Fibroblast of lung (primary cell): ENCODE results near the gene CEP164. TPM values are rescaled to one million over a fixed set of nuclear protein-coding genes. Genes with fewer than 3 reads are reported as not detected.
"Not testable (repeated sequence)": the region's sequence is repeated elsewhere in the genome, so short reads cannot be mapped to it uniquely, and the experiment has no call there.

Source experiments
- DNase-seq, 2 donors: peaks; one replicate each; pipeline versions ENCODE4 v3.0.0 to v3.0.0-alpha.2; 2010; ENCODE audit warnings: low read depth in 2 of 2
- H2AFZ ChIP-seq: 2 replicates; pipeline ENCODE4 v1.5.1; 2012; ENCODE audit warnings: low read length, control low read depth, inconsistent platforms
- H3K27ac ChIP-seq: 2 replicates; pipeline ENCODE4 v1.5.1; 2011; ENCODE audit warnings: low read length, control low read depth; ENCODE audit not compliant: insufficient read depth
- H3K27me3 ChIP-seq: 2 replicates; pipeline ENCODE4 v1.5.1; 2011; ENCODE audit warnings: mild to moderate bottlenecking, low read length; ENCODE audit not compliant: control insufficient read depth, insufficient read depth
- H3K36me3 ChIP-seq: 2 replicates; pipeline ENCODE4 v1.5.1; 2011; ENCODE audit warnings: low read length; ENCODE audit not compliant: control insufficient read depth, insufficient read depth
- H3K4me1 ChIP-seq: 2 replicates; pipeline ENCODE4 v1.5.1; 2011; ENCODE audit warnings: low read length; ENCODE audit not compliant: control insufficient read depth, insufficient read depth; ENCODE audit errors: extremely low read depth
- H3K4me2 ChIP-seq: 2 replicates; pipeline ENCODE4 v1.5.1; 2011; ENCODE audit warnings: low read length, control low read depth; ENCODE audit not compliant: insufficient read depth; ENCODE audit errors: extremely low read depth
- H3K4me3 ChIP-seq, 4 experiments: fragments of 200-600 bp in 1 of 4; sonication (generic) in 1 of 4; replicated peaks in 1 of 4; 2 replicates each; pipeline ENCODE4 v1.5.1; 2011 to 2016; ENCODE audit warnings: low read length in 4 of 4, low read depth in 3 of 4, mild to moderate bottlenecking in 3 of 4, control low read depth in 2 of 4, inconsistent platforms in 1 of 4, mixed read lengths in 1 of 4; ENCODE audit not compliant: insufficient read depth in 1 of 4; ENCODE audit errors: control extremely low read depth in 1 of 4
- H3K79me2 ChIP-seq: 2 replicates; pipeline ENCODE4 v1.5.1; 2012; ENCODE audit warnings: mild to moderate bottlenecking, low read length, inconsistent platforms; ENCODE audit not compliant: control insufficient read depth, insufficient read depth
- H3K9ac ChIP-seq: 2 replicates; pipeline ENCODE4 v1.5.1; 2011; ENCODE audit warnings: mild to moderate bottlenecking, low read length, control low read depth; ENCODE audit not compliant: insufficient read depth
- H3K9me3 ChIP-seq: 2 replicates; pipeline ENCODE4 v1.5.1; 2012; ENCODE audit warnings: low read depth, low read length; ENCODE audit not compliant: control insufficient read depth, insufficient read depth
- H4K20me1 ChIP-seq: 2 replicates; pipeline ENCODE4 v1.5.1; 2011; ENCODE audit warnings: low read length; ENCODE audit not compliant: control insufficient read depth, insufficient read depth; ENCODE audit errors: extremely low read depth
- CTCF ChIP-seq, 2 donors: IDR thresholded peaks in 1 of 2; conservative IDR thresholded peaks in 1 of 2; 1 replicate in 1 of 2; 2 replicates in 1 of 2; pipeline ENCODE4 v1.5.1; 2011 to 2012; ENCODE audit warnings: low read length in 2 of 2, control low read depth in 1 of 2, inconsistent platforms in 1 of 2, low read depth in 1 of 2, mild to moderate bottlenecking in 1 of 2
- EZH2 ChIP-seq: IDR thresholded peaks from 2 replicates; pipeline ENCODE4 v1.5.1; 2012; ENCODE audit warnings: low read length, control low read depth, mild to moderate bottlenecking; ENCODE audit errors: missing control alignments
- polyA plus RNA-seq, 2 donors: library from polyadenylated mRNA; depleted of rRNA in 1 of 2; stranded (reverse) in 1 of 2; unstranded in 1 of 2; fragments of >200 nt; gene quantifications; 2 replicates each; pipeline ENCODE4 v1.2.1, GENCODE V29; 2011 to 2012; ENCODE audit warnings: missing spikeins in 1 of 2
- total RNA-seq: library from RNA; depleted of rRNA; stranded (reverse); fragments of >200 nt; gene quantifications from 2 replicates; pipeline ENCODE4 v1.2.1, GENCODE V29; 2014

Gene CEP164
- total and polyA plus RNA-seq, 2 donors (not counting 1 experiment from before 2014, with no cell fraction given), result 16.1 to 33.5 TPM

- Histone ChIP-seq H3K27ac (peak within 1 kb of the TSS; percentile 51), H3K27me3 (no peaks in the 10 kb centered on the region), H4K20me1 (no peaks in the 10 kb centered on the region), H3K36me3 (no peaks in the 10 kb centered on the region), H2AFZ (peak within 1 kb of the TSS; percentile 98), H3K4me3 (peak within 1 kb of the TSS; percentile 81 to 87 (median 82)), H3K9ac (peak within 1 kb of the TSS; percentile 73), H3K79me2 (peaks cover 17% of the 10 kb centered on the region), H3K9me3 (no peaks in the 10 kb centered on the region), H3K4me2 (peak within 1 kb of the TSS; percentile 93), H3K4me1 (peaks cover 8% of the 10 kb centered on the region)
- DNase-seq, result peak; percentile 84 to 88
- TF ChIP-seq CTCF (conservative IDR thresholded peaks at IDR 0.05 in 1 of 2, IDR thresholded peaks at IDR 0.05 in 1 of 2; ENCODE audit: low read depth in 1 of 2, low read length in 2 of 2) (peak; percentile 38 to 69), EZH2 (no peak)
Measured at GRCh38 chr11:117316197-117316961, 11.3 kb upstream of the CEP164 start, which contains the start of gene BACE1. TSS of gene BACE1 (minus strand) at chr11:117316256. CDS start at chr11:117315795, 461 bp downstream.

GRCh38 chr11:117318738-117319137 is 8.9 kb upstream of the CEP164 start:
- H2AFZ ChIP-seq, result no peak overlapping the region
- H3K27ac ChIP-seq, result no peak overlapping the region
- no peaks in the 10 kb centered on the region for H3K9me3 ChIP-seq
- no peak overlapping the region for H3K9ac ChIP-seq
- TF ChIP-seq CTCF (conservative IDR thresholded peaks at IDR 0.05 in 1 of 2, IDR thresholded peaks at IDR 0.05 in 1 of 2; ENCODE audit: low read depth in 1 of 2, low read length in 2 of 2) (no peak), EZH2 (no peak)
- H4K20me1 ChIP-seq, result no peaks in the 10 kb centered on the region
- no peak for DNase-seq
- H3K79me2 ChIP-seq, result peaks cover 15% of the 10 kb centered on the region
- peaks cover 8% of the 10 kb centered on the region for H3K4me1 ChIP-seq
- no peak overlapping the region for H3K4me2 ChIP-seq
- H3K27me3 ChIP-seq, result no peaks in the 10 kb centered on the region
- no peaks in the 10 kb centered on the region for H3K36me3 ChIP-seq
- no peak overlapping the region for H3K4me3 ChIP-seq

GRCh38 chr11:117319214-117319840 is 8.3 kb upstream of the CEP164 start:
- Histone ChIP-seq H3K9ac (no peak overlapping the region), H3K36me3 (no peaks in the 10 kb centered on the region), H3K79me2 (peaks cover 10% of the 10 kb centered on the region), H3K4me2 (no peak overlapping the region), H3K27me3 (no peaks in the 10 kb centered on the region), H3K4me3 (no peak overlapping the region), H2AFZ (no peak overlapping the region), H3K9me3 (no peaks in the 10 kb centered on the region), H4K20me1 (no peaks in the 10 kb centered on the region), H3K27ac (no peak overlapping the region), H3K4me1 (peaks cover 7% of the 10 kb centered on the region)
- TF ChIP-seq CTCF (conservative IDR thresholded peaks at IDR 0.05 in 1 of 2, IDR thresholded peaks at IDR 0.05 in 1 of 2; ENCODE audit: low read depth in 1 of 2, low read length in 2 of 2) (no peak), EZH2 (no peak)
- DNase-seq, result peak; percentile 53 to 80

GRCh38 chr11:117327255-117327566 is 443 bp upstream of the CEP164 start:
- Histone ChIP-seq H3K27ac (peak overlapping the region; percentile 94), H3K9ac (peak overlapping the region; percentile 97), H3K4me3 (peak overlapping the region; percentile 14 to 90 (median 76))
- H3K27me3 ChIP-seq, H3K9me3 ChIP-seq, H3K36me3 ChIP-seq, H3K4me2 ChIP-seq, DNase-seq, H3K79me2 ChIP-seq, H3K4me1 ChIP-seq, H4K20me1 ChIP-seq, H2AFZ ChIP-seq: not testable (repeated sequence)
